KMS-11 (cell line): Measurements from ENCODE around the gene U2AF2.

Source experiments
- H2AFZ ChIP-seq: fragments of 200-600 bp; sonication (generic); 2 replicates; pipeline ENCODE4 v1.6.1; 2016; ENCODE audit warnings: antibody characterized with exemption, mixed run types, low read depth
- H3K27ac ChIP-seq: fragments of 200-600 bp; sonication (generic); 2 replicates; pipeline ENCODE4 v1.6.1; 2016; ENCODE audit warnings: mild to moderate bottlenecking, mixed run types
- H3K27me3 ChIP-seq: fragments of 200-600 bp; sonication (generic); 2 replicates; pipeline ENCODE4 v1.6.1; 2017; ENCODE audit warnings: mild to moderate bottlenecking, low read depth, mixed run types, moderate library complexity; ENCODE audit not compliant: insufficient read depth
- H3K36me3 ChIP-seq: fragments of 200-600 bp; sonication (generic); 2 replicates; pipeline ENCODE4 v1.6.1; 2017; ENCODE audit warnings: mild to moderate bottlenecking, mixed run types; ENCODE audit not compliant: insufficient read depth
- H3K4me1 ChIP-seq: fragments of 200-600 bp; sonication (generic); 2 replicates; pipeline ENCODE4 v1.6.1; 2016; ENCODE audit warnings: mild to moderate bottlenecking, low read depth, mixed run types; ENCODE audit not compliant: poor library complexity, severe bottlenecking
- H3K4me2 ChIP-seq: fragments of 200-600 bp; sonication (generic); 2 replicates; pipeline ENCODE4 v1.7.0; 2016; ENCODE audit warnings: mild to moderate bottlenecking, mixed run types
- H3K4me3 ChIP-seq: fragments of 200-600 bp; sonication (generic); IDR thresholded peaks from 2 replicates; pipeline ENCODE4 v1.6.1; 2017; ENCODE audit warnings: low read depth, low read length, mixed read lengths; ENCODE audit not compliant: insufficient read depth
- H3K79me2 ChIP-seq: fragments of 200-600 bp; sonication (generic); 2 replicates; pipeline ENCODE4 v1.6.1; 2016; ENCODE audit warnings: low read depth, mixed run types; ENCODE audit not compliant: insufficient read depth
- H3K9ac ChIP-seq: fragments of 200-600 bp; sonication (generic); 2 replicates; pipeline ENCODE4 v1.6.1; 2016; ENCODE audit warnings: mild to moderate bottlenecking, mixed run types
- H4K20me1 ChIP-seq: fragments of 200-600 bp; sonication (generic); 2 replicates; pipeline ENCODE4 v1.6.1; 2016; ENCODE audit warnings: mild to moderate bottlenecking, mixed run types; ENCODE audit not compliant: insufficient read depth
- CTCF ChIP-seq: fragments of 200-600 bp; sonication (generic); conservative IDR thresholded peaks from 2 replicates; pipeline ENCODE4 v1.6.1; 2017; ENCODE audit warnings: low read depth, mild to moderate bottlenecking, antibody characterized with exemption, low read length, moderate library complexity, mixed read lengths

Gene U2AF2

GRCh38 chr19:55652311-55653128 is 2.3 kb upstream of the U2AF2 start:
- Histone ChIP-seq H4K20me1 (no peaks in the 10 kb centered on the region), H2AFZ (no peak overlapping the region), H3K36me3 (no peaks in the 10 kb centered on the region), H3K4me1 (peaks cover 13% of the 10 kb centered on the region), H3K4me3 (no peak overlapping the region), H3K4me2 (no peak overlapping the region), H3K27ac (no peak overlapping the region), H3K9ac (no peak overlapping the region), H3K79me2 (peaks cover 22% of the 10 kb centered on the region), H3K27me3 (no peaks in the 10 kb centered on the region)
- no peak for TF ChIP-seq CTCF

DNA sequence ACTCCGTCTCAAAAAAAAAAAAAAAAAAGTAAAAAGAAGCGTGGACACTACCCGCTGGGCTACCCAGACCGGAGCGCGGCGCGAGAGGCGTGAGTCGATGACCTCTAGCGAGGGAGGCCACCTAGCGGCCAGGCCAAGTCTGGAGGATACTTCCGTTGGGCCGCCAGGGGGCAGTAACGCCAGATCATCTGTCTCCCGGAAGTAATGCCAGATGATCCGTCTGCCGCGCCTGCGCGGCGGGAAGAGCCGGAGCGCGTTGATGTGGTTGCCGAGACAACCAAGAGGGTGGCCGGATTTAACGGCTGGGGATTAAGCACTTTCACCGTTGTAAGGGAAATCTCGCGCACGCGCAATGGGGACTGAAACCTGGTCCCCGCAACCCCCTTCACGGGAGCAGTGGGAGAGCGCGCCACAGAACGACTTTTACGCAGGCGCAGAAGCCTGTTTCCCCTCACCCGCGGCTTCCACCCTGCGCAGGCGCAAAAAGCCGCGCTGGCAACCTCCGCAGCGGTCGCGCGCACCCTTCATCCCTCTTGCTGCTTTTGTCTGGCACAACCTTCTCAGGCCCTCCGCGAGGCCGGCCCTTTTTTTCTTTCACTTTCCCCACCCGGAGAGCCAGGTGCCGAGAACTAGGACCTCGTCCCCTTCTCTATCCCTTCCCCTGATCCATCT is 1.0 kb upstream of the U2AF2 start:
- Histone ChIP-seq H3K27me3 (no peaks in the 10 kb centered on the region), H3K27ac (peak overlapping the region; percentile 94), H3K4me3 (no peak overlapping the region), H3K36me3 (no peaks in the 10 kb centered on the region), H3K79me2 (peaks cover 35% of the 10 kb centered on the region), H3K4me2 (peak overlapping the region; percentile 36), H4K20me1 (no peaks in the 10 kb centered on the region; the same call in 1 of the 2 replicates), H2AFZ (peak overlapping the region; percentile 54; the same call in 1 of the 2 replicates), H3K9ac (peak overlapping the region; percentile 95), H3K4me1 (peaks cover 22% of the 10 kb centered on the region)
- peak; percentile 92 for TF ChIP-seq CTCF

DNA sequence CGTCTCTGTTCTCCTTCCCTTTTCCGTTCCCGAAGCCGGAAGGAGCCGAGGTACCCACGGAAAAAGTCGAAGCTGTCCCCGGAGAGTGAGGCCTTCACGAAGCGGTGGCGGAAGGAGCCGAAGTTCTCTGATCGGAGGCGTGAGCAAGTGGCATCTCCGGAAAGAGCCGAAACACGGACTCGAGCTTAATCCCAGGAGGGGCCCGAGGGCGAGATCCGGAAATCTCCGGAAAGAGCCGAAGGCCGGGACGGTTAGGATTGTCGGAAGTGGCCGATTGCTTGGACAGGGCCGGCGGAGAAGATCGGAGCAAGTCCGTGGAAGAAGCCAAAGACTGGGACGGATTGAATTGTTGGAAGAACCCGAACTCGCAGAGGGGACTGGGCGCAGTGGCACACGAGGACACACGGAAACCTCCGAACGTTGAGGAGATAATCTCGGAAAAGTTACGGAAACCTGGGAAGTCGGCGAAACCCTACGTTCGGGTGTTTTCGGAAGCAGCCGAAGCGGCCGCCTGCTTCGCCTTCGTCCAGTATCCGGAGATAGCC is 440 bp upstream of the U2AF2 start:
- Histone ChIP-seq H3K27ac (peak overlapping the region; percentile 94), H3K9ac (peak overlapping the region; percentile 95), H3K27me3 (no peaks in the 10 kb centered on the region), H2AFZ (peak overlapping the region; percentile 54; the same call in 1 of the 2 replicates), H3K4me2 (peak overlapping the region; percentile 36), H3K79me2 (peaks cover 41% of the 10 kb centered on the region), H4K20me1 (peaks cover 5% of the 10 kb centered on the region; the same call in 1 of the 2 replicates), H3K36me3 (no peaks in the 10 kb centered on the region; the same call in 1 of the 2 replicates), H3K4me3 (no peak overlapping the region), H3K4me1 (peaks cover 22% of the 10 kb centered on the region)
- TF ChIP-seq CTCF: no peak

DNA sequence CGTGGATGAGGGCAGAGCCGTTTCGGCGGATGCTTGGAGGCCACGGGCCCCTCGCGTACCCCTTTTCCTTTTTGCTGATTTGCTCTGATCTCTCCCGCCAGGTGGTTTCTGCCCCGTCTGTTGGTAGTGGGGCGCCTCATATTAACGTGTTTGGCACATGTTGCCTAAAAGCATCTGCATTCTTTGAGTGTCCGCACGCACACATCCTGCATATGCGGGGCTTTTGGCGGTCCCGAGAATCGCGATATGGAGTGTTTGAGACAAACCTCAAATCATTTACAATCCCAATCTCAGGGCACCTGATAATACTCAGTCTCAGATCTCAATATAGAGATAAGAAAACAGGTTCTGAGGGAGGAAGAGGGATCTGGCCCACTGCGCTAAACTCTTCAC is 809 bp downstream of the U2AF2 start:
- H3K36me3 ChIP-seq: no peaks in the 10 kb centered on the region; the same call in 1 of the 2 replicates
- H3K9ac ChIP-seq: peak overlapping the region; percentile 95
- peak overlapping the region; percentile 94 for H3K27ac ChIP-seq
- no peaks in the 10 kb centered on the region for H3K27me3 ChIP-seq
- H2AFZ ChIP-seq: 0 out of 2 replicates have a peak overlapping the region, but pooled peaks have one; percentile 3
- peaks cover 53% of the 10 kb centered on the region for H3K79me2 ChIP-seq
- peak overlapping the region; percentile 88 for H3K4me2 ChIP-seq
- TF ChIP-seq CTCF: no peak
- H4K20me1 ChIP-seq: peaks cover 5% of the 10 kb centered on the region; the same call in 1 of the 2 replicates
- H3K4me3 ChIP-seq: no peak overlapping the region
- peaks cover 22% of the 10 kb centered on the region for H3K4me1 ChIP-seq
